ENCODE measurements around the gene IL31. TPM values are rescaled to one million over a fixed set of nuclear protein-coding genes. Genes with fewer than 3 reads are reported as not detected.
"Not testable (repeated sequence)": the region's sequence is repeated elsewhere in the genome, so short reads cannot be mapped to it uniquely, and the experiment has no call there.

The IL31 gene
- polyA plus RNA-seq, 3 donors from 2014 or later: not detected

- no peak for DNase-seq
- H3K4me3 Mint-ChIP-seq: peak overlapping the region; percentile 86 to 90 (median 89)
- no peaks in the 10 kb centered on the region for H3K36me3 Mint-ChIP-seq
- peaks cover 3 to 10% (median 8%) of the 10 kb centered on the region in 3 donors for H3K27me3 Mint-ChIP-seq (ENCODE audit: low read depth in 3 of 3)
- H3K4me1 Mint-ChIP-seq: peaks cover 25 to 29% of the 10 kb centered on the region in 2 donors
- H3K27ac Mint-ChIP-seq: peak overlapping the region; percentile 92 to 99 (median 97)
- H3K9me3 Mint-ChIP-seq: no peaks in the 10 kb centered on the region
Observed at GRCh38 chr12:122185079-122185478, 11.1 kb upstream of the IL31 start.

- Mint-ChIP-seq H3K36me3 (no peaks in the 10 kb centered on the region), H3K27ac (peak overlapping the region; percentile 92 to 99 (median 97)), H3K4me1 (peaks cover 25 to 32% of the 10 kb centered on the region in 2 donors), H3K9me3 (no peaks in the 10 kb centered on the region), H3K27me3 (ENCODE audit: low read depth in 3 of 3) (peaks cover 3 to 10% (median 8%) of the 10 kb centered on the region in 3 donors), H3K4me3 (peak overlapping the region; percentile 86 to 90 (median 89))
- peak; percentile 78 to 81 (median 81) for DNase-seq
Observed at GRCh38 chr12:122184517-122184916, 10.5 kb upstream of the IL31 start.

GRCh38 chr12:122183588-122183940 lies 9.5 kb upstream of the IL31 start:
- DNase-seq: no peak
- Mint-ChIP-seq H3K4me3 (peak overlapping the region; percentile 86 to 90 (median 89)), H3K9me3 (no peaks in the 10 kb centered on the region), H3K27me3 (ENCODE audit: low read depth in 3 of 3) (peaks cover 3 to 10% (median 8%) of the 10 kb centered on the region in 3 donors), H3K36me3 (no peaks in the 10 kb centered on the region), H3K4me1 (peaks cover 25 to 40% of the 10 kb centered on the region in 2 donors), H3K27ac (peak overlapping the region; percentile 92 to 99 (median 97))

- Mint-ChIP-seq H3K27me3 (ENCODE audit: low read depth in 3 of 3) (peaks cover 3 to 10% (median 9%) of the 10 kb centered on the region in 3 donors), H3K36me3 (no peaks in the 10 kb centered on the region), H3K4me3 (peak within 1 kb of the TSS; percentile 86 to 90 (median 89)), H3K4me1 (peaks cover 25 to 44% of the 10 kb centered on the region in 2 donors), H3K9me3 (no peaks in the 10 kb centered on the region), H3K27ac (peak within 1 kb of the TSS; percentile 92 to 99 (median 97))
- DNase-seq: peak; percentile 65 to 74 (median 67)
Observed at GRCh38 chr12:122182887-122183587, 9.0 kb upstream of the IL31 start, which contains the start of gene LRRC43. TSS of gene LRRC43 (plus strand) at chr12:122183123. CDS start at chr12:122183145, 22 bp downstream.

- not testable (repeated sequence) for H3K27me3 Mint-ChIP-seq (ENCODE audit: low read depth in 3 of 3)
Observed at GRCh38 chr12:122176473-122176872, 2.5 kb upstream of the IL31 start.

GRCh38 chr12:122172262-122172939 lies 1.6 kb downstream of the IL31 start:
- DNase-seq: no peak
- Mint-ChIP-seq H3K36me3 (peaks cover 0 to 5% (median 0%) of the 10 kb centered on the region in 3 donors), H3K27me3 (ENCODE audit: low read depth in 3 of 3) (peaks cover 0 to 5% (median 2%) of the 10 kb centered on the region in 3 donors), H3K4me1 (peaks cover 0 to under 1% of the 10 kb centered on the region in 2 donors), H3K9me3 (no peaks in the 10 kb centered on the region), H3K27ac (peak overlapping the region in 1 of 6 donors; percentile 24), H3K4me3 (no peak overlapping the region)

More at GRCh38 chr12:122176473-122176872, 2.5 kb upstream of the IL31 start:
- peaks cover 0 to 14% of the 10 kb centered on the region in 2 donors for H3K4me1 Mint-ChIP-seq
- not testable (repeated sequence) for H3K9me3 Mint-ChIP-seq, H3K36me3 Mint-ChIP-seq, DNase-seq, H3K4me3 Mint-ChIP-seq
- peak overlapping the region in 1 of 6 donors; percentile 26 for H3K27ac Mint-ChIP-seq

- peaks cover 0 to 5% (median 2%) of the 10 kb centered on the region in 3 donors for H3K27me3 Mint-ChIP-seq (ENCODE audit: low read depth in 3 of 3)
- H3K27ac Mint-ChIP-seq: no peak overlapping the region
- H3K9me3 Mint-ChIP-seq: no peaks in the 10 kb centered on the region
- H3K36me3 Mint-ChIP-seq: peaks cover 0 to 5% (median 0%) of the 10 kb centered on the region in 3 donors
- H3K4me3 Mint-ChIP-seq: no peak overlapping the region
- DNase-seq: no peak
- H3K4me1 Mint-ChIP-seq: peaks cover 3 to 8% of the 10 kb centered on the region in 2 donors
Observed at GRCh38 chr12:122171399-122171798, 2.6 kb downstream of the IL31 start.

GRCh38 chr12:122168492-122168891 lies 5.5 kb downstream of the IL31 start:
- no peaks in the 10 kb centered on the region for H3K9me3 Mint-ChIP-seq
- H3K27ac Mint-ChIP-seq: no peak overlapping the region
- DNase-seq: no peak
- peaks cover 16% of the 10 kb centered on the region in 2 donors for H3K4me1 Mint-ChIP-seq
- H3K4me3 Mint-ChIP-seq: no peak overlapping the region
- peaks cover 0 to 2% (median 1%) of the 10 kb centered on the region in 3 donors for H3K27me3 Mint-ChIP-seq (ENCODE audit: low read depth in 3 of 3)
- H3K36me3 Mint-ChIP-seq: no peaks in the 10 kb centered on the region

GRCh38 chr12:122167356-122167925 lies 6.6 kb downstream of the IL31 start:
- Mint-ChIP-seq H3K4me1 (peaks cover 26% of the 10 kb centered on the region in 2 donors), H3K4me3 (peak overlapping the region in 1 of 5 donors; percentile 69), H3K27me3 (ENCODE audit: low read depth in 3 of 3) (peaks cover 0 to 5% (median 2%) of the 10 kb centered on the region in 3 donors), H3K27ac (peak overlapping the region in 3 of 6 donors; percentile 67 to 87 (median 71)), H3K9me3 (no peaks in the 10 kb centered on the region), H3K36me3 (no peaks in the 10 kb centered on the region)
- no peak for DNase-seq

GRCh38 chr12:122166422-122167349 lies 7.3 kb downstream of the IL31 start:
- Mint-ChIP-seq H3K9me3 (no peaks in the 10 kb centered on the region), H3K4me1 (peaks cover 34% of the 10 kb centered on the region in 2 donors), H3K36me3 (no peaks in the 10 kb centered on the region), H3K27me3 (ENCODE audit: low read depth in 3 of 3) (peaks cover 2 to 6% (median 3%) of the 10 kb centered on the region in 3 donors), H3K4me3 (peak overlapping the region in 1 of 5 donors; percentile 69), H3K27ac (peak overlapping the region in 4 of 6 donors; percentile 50 to 87 (median 69))
- peak in 1 of 3 donors; percentile 49 for DNase-seq

GRCh38 chr12:122162976-122163375 lies 11.0 kb downstream of the IL31 start:
- Mint-ChIP-seq H3K9me3 (no peaks in the 10 kb centered on the region), H3K27me3 (ENCODE audit: low read depth in 3 of 3) (peaks cover 4 to 16% (median 6%) of the 10 kb centered on the region in 3 donors), H3K4me1 (peaks cover 46 to 53% of the 10 kb centered on the region in 2 donors), H3K4me3 (peak overlapping the region; percentile 79 to 90 (median 83)), H3K36me3 (no peaks in the 10 kb centered on the region), H3K27ac (peak overlapping the region; percentile 87 to 98 (median 96))
- peak; percentile 24 to 57 (median 49) for DNase-seq

GRCh38 chr12:122161682-122162081 lies 12.3 kb downstream of the IL31 start:
- Mint-ChIP-seq H3K27me3 (ENCODE audit: low read depth in 3 of 3) (peaks cover 4 to 16% (median 6%) of the 10 kb centered on the region in 3 donors), H3K4me3 (peak overlapping the region; percentile 79 to 90 (median 83)), H3K4me1 (peaks cover 43 to 46% of the 10 kb centered on the region in 2 donors), H3K9me3 (no peaks in the 10 kb centered on the region), H3K27ac (peak overlapping the region; percentile 87 to 98 (median 96)), H3K36me3 (no peaks in the 10 kb centered on the region)
- peak; percentile 73 to 80 (median 78) for DNase-seq

All from immature natural killer cell (primary cell).